ENCODE data around the gene PGS1.

DNA sequence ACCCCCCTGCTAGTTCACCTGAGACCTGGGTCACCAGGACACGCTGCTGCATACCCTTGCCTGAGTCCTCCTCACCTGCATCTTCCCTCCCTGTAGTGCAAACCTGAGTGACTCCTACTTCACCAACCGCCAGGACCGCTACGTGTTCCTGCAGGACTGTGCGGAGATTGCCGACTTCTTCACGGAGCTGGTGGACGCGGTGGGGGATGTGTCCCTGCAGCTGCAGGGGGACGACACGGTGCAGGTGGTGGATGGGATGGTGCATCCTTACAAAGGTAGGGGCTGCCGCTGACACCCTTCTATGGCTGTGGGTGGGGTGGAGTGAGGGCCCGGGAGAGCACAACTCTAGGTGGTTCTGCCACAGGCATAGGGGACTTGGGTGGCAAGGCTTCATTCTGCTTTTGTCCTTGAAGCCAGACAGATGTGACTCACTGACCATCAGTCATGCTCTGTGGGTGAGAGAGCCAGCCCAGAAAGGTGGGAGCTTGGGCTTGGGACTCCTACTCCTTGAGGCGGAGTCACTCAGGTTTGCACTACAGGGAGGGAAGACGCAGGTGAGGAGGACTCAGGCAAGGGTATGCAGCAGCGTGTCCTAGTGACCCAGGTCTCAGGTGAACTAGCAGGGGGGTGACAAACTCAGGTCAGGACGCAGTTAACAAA, 22.3 kb downstream of the PGS1 start:
- no peak for TF ChIP-seq POLR2A (IDR thresholded peaks at IDR 0.05; ENCODE audit: extremely low read depth, insufficient read length)
- TF ChIP-seq, protein P1, sequence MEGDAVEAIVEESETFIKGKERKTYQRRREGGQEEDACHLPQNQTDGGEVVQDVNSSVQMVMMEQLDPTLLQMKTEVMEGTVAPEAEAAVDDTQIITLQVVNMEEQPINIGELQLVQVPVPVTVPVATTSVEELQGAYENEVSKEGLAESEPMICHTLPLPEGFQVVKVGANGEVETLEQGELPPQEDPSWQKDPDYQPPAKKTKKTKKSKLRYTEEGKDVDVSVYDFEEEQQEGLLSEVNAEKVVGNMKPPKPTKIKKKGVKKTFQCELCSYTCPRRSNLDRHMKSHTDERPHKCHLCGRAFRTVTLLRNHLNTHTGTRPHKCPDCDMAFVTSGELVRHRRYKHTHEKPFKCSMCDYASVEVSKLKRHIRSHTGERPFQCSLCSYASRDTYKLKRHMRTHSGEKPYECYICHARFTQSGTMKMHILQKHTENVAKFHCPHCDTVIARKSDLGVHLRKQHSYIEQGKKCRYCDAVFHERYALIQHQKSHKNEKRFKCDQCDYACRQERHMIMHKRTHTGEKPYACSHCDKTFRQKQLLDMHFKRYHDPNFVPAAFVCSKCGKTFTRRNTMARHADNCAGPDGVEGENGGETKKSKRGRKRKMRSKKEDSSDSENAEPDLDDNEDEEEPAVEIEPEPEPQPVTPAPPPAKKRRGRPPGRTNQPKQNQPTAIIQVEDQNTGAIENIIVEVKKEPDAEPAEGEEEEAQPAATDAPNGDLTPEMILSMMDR (IDR thresholded peaks at IDR 0.05; ENCODE audit: low read depth, low read length) = no peak
- TF ChIP-seq MYC (IDR thresholded peaks at IDR 0.05; ENCODE audit: low read depth, low read length) = no peak
